HG02885 (cell line): ENCODE results near the gene MRPL19.
"Not testable (repeated sequence)": the region's sequence is repeated elsewhere in the genome, so short reads cannot be mapped to it uniquely, and the experiment has no call there.

Experiments
- ATAC-seq: cut with Tn5 transposase; IDR thresholded peaks from one replicate; pipeline ENCODE4 v1.9.1; 2021; ENCODE audit warnings: mild to moderate bottlenecking; ENCODE audit not compliant: unreplicated experiment, poor library complexity

MRPL19 gene

GRCh38 chr2:75656563-75656962 lies 10.0 kb downstream of the MRPL19 start:
- no peak for ATAC-seq

GRCh38 chr2:75657798-75658197 lies 11.2 kb downstream of the MRPL19 start:
- ATAC-seq = no peak

- no peak for ATAC-seq
Measured at GRCh38 chr2:75666911-75667310, 20.3 kb downstream of the MRPL19 start.

GRCh38 chr2:75667884-75668283 lies 21.3 kb downstream of the MRPL19 start:
- ATAC-seq = no peak

GRCh38 chr2:75675423-75675822 lies 28.8 kb downstream of the MRPL19 start:
- ATAC-seq = not testable (repeated sequence)

GRCh38 chr2:75675908-75676307 lies 29.3 kb downstream of the MRPL19 start:
- no peak for ATAC-seq

- no peak for ATAC-seq
Measured at GRCh38 chr2:75676464-75676863, 29.9 kb downstream of the MRPL19 start.

- no peak for ATAC-seq
Measured at GRCh38 chr2:75679556-75679955, 33.0 kb downstream of the MRPL19 start.

- ATAC-seq = no peak
Measured at GRCh38 chr2:75680402-75680801, 33.8 kb downstream of the MRPL19 start.

- ATAC-seq = not testable (repeated sequence)
Measured at GRCh38 chr2:75683430-75683829, 36.8 kb downstream of the MRPL19 start.

- ATAC-seq = no peak
Measured at GRCh38 chr2:75688196-75688595, 41.6 kb downstream of the MRPL19 start.

GRCh38 chr2:75698918-75699317 lies 52.3 kb downstream of the MRPL19 start:
- no peak for ATAC-seq

- no peak for ATAC-seq
Measured at GRCh38 chr2:75702593-75702992, 56.0 kb downstream of the MRPL19 start.

- ATAC-seq = no peak
Measured at GRCh38 chr2:75703589-75704287, 57.2 kb downstream of the MRPL19 start.

- no peak for ATAC-seq
Measured at GRCh38 chr2:75705921-75706320, 59.3 kb downstream of the MRPL19 start.

- no peak for ATAC-seq
Measured at GRCh38 chr2:75707901-75708300, 61.3 kb downstream of the MRPL19 start.

GRCh38 chr2:75709297-75709696 lies 62.7 kb downstream of the MRPL19 start:
- ATAC-seq = no peak

- ATAC-seq = no peak
Measured at GRCh38 chr2:75710220-75710576, 63.6 kb downstream of the MRPL19 start.

- ATAC-seq = peak; percentile 90
Measured at GRCh38 chr2:75710577-75711253, 64.1 kb downstream of the MRPL19 start, which contains the start of gene GCFC2. Gene GCFC2, minus strand, starts transcription at chr2:75710915. Its CDS starts 60 bp downstream, at chr2:75710855.

GRCh38 chr2:75711590-75711989 lies 65.0 kb downstream of the MRPL19 start:
- not testable (repeated sequence) for ATAC-seq

GRCh38 chr2:75716406-75716805 lies 69.8 kb downstream of the MRPL19 start:
- no peak for ATAC-seq

GRCh38 chr2:75719616-75720015 lies 73.0 kb downstream of the MRPL19 start:
- no peak for ATAC-seq
